Ovary (tissue), 9 donors: ENCODE results near the gene PRND. TPM values are rescaled to one million over a fixed set of nuclear protein-coding genes. Genes with fewer than 3 reads are reported as not detected.

Source experiments
- DNase-seq, 5 donors: peaks; one replicate each; pipeline ENCODE4 v3.0.0-alpha.2; 2019 to 2020
- H3K27ac ChIP-seq, 2 donors: fragments of 200-600 bp; one replicate each; pipeline versions ENCODE4 v1.5.1 to v1.8.0; 2019 to 2022
- H3K27me3 ChIP-seq: fragments of 200-600 bp; one replicate; pipeline ENCODE4 v1.8.0; 2022
- H3K36me3 ChIP-seq: fragments of 200-600 bp; sonication (generic); one replicate; pipeline ENCODE4 v1.5.1; 2019
- H3K4me1 ChIP-seq: one replicate; pipeline ENCODE4 v1.8.1; 2013; ENCODE audit warnings: mild to moderate bottlenecking, moderate library complexity; ENCODE audit not compliant: insufficient read depth
- H3K4me3 ChIP-seq: fragments of 200-600 bp; sonication (generic); one replicate; pipeline ENCODE4 v1.5.1; 2017
- H3K9me3 ChIP-seq, 2 donors: fragments of 200-600 bp in 1 of 2; sonication (generic) in 1 of 2; one replicate each; pipeline versions ENCODE4 v1.5.1 to v1.8.1; 2013 to 2019; ENCODE audit warnings: mild to moderate bottlenecking in 1 of 2, moderate library complexity in 1 of 2
- CTCF ChIP-seq, 3 donors: fragments of 450-650 bp in 2 of 3; fragments of 200-600 bp in 1 of 3; IDR thresholded peaks; one replicate each; pipeline versions ENCODE4 v1.5.1 to v1.8.0; 2016 to 2022; ENCODE audit warnings: antibody characterized with exemption in 3 of 3, mild to moderate bottlenecking in 1 of 3
- EP300 ChIP-seq: sonication (generic); formaldehyde crosslinking; IDR thresholded peaks from one replicate; pipeline ENCODE4 v1.6.1; 2017; ENCODE audit warnings: antibody characterized with exemption
- POLR2A ChIP-seq: fragments of 450-650 bp; IDR thresholded peaks from one replicate; pipeline ENCODE4 v1.6.1; 2017; ENCODE audit warnings: antibody characterized with exemption, mild to moderate bottlenecking, moderate library complexity
- WGBS, 3 donors: extraction: QIAGEN DNeasy Blood & Tissue Kit in 1 of 3; methylation state at CpG; one replicate each; pipeline versions ENCODE4 v1.1.5 to v1.1.7; 2013 to 2017; 5-methylcytosine and 5-hydroxymethylcytosine counted together
- intact Hi-C, 4 donors: fragments of 100-400 bp; cut with DNase I; formaldehyde crosslinking; loops; one replicate each; pipeline versions ENCODE4 v1.11.0 to v1.15.1; 2022 to 2023
- polyA plus RNA-seq, 2 donors: library from polyadenylated mRNA; stranded (reverse); fragments of 200-250 nt in 1 of 2; fragments of 350-450 nt in 1 of 2; fragmentation: Illumina TruSeq in 1 of 2; extraction: RNeasy Lipid Tissue Mini Kit (QIAGEN cat#74804) in 1 of 2; gene quantifications; one replicate each; pipeline ENCODE4 v1.2.3, GENCODE V29; 2013 to 2014
- total RNA-seq, 7 donors: library from RNA; depleted of rRNA in 2 of 7; stranded (reverse); fragments of >200 nt in 2 of 7; fragmentation: NEBNext Ultra II Directional in 3 of 7; extraction: Animal tissue kit (Norgen Biotek cat#: 25700) in 3 of 7; gene quantifications; one replicate each; pipeline versions ENCODE4 v1.1.0 to v1.2.4, GENCODE V29; 2016 to 2023
- donor health status: DM: no; HTN: no; CAD: no; lungs with moderate emphysema.
- donor health status: DM: no; HTN: no; CAD: no.
- donor health status: Bipolar disorder and iron deficiency.
- donor health status: DM: yes; HTN: yes; CAD: no.
- donor health status: DM: no; HTN: no; CAD: no.
- donor health status: DM: yes; HTN: yes; CAD: no.

Gene PRND
- total and polyA plus RNA-seq, 9 donors: 0.05 to 0.47 (median 0.14) TPM; not detected in 3

- intact Hi-C loops: no loop called here
- Histone ChIP-seq H3K4me1 (no peaks in the 10 kb centered on the region), H3K27ac (no peak overlapping the region), H3K9me3 (peaks cover 0 to 4% of the 10 kb centered on the region in 2 donors), H3K4me3 (no peak overlapping the region), H3K27me3 (no peaks in the 10 kb centered on the region), H3K36me3 (no peaks in the 10 kb centered on the region)
- no peak for DNase-seq
- TF ChIP-seq POLR2A (no peak), CTCF (IDR thresholded peaks at IDR 0.05) (no peak), EP300 (no peak)
- WGBS, 3 donors: 88 to 91% (median 89%) methylated on average over 21 of the region's 21 CpGs
Measured at GRCh38 chr20:4775322-4776078, 53.8 kb downstream of the PRND start.

- 71 to 81% (median 79%) methylated on average over 14 of the region's 14 CpGs for WGBS, 3 donors
- DNase-seq: no peak
- intact Hi-C loops: no loop called here
- no peaks in the 10 kb centered on the region for H3K36me3 ChIP-seq
- TF ChIP-seq EP300 (no peak), CTCF (IDR thresholded peaks at IDR 0.05) (no peak), POLR2A (no peak)
- no peak overlapping the region for H3K27ac ChIP-seq
- H3K27me3 ChIP-seq: no peaks in the 10 kb centered on the region
- H3K9me3 ChIP-seq: peaks cover 0 to 4% of the 10 kb centered on the region in 2 donors
- no peak overlapping the region for H3K4me3 ChIP-seq
- no peaks in the 10 kb centered on the region for H3K4me1 ChIP-seq
Measured at GRCh38 chr20:4776079-4776630, 54.4 kb downstream of the PRND start.

Other genes starting within 250 kb of the PRND start
- 100 to 1,000 TPM; 130 to 179 (median 161) TPM for gene PRNP, start 35.5 kb upstream of the PRND start, total RNA-seq
- 100 to 1,000 TPM; 130 to 260 TPM for gene PRNP, start 35.5 kb upstream of the PRND start, polyA plus RNA-seq
- 10 to 100 TPM in 5 of 7 donors, 1 to 10 TPM in 2; 5.0 to 33.2 (median 19.2) TPM for gene RASSF2, start 101.7 kb downstream of the PRND start, total RNA-seq
- gene RASSF2, start 101.7 kb downstream of the PRND start, polyA plus RNA-seq: 10 to 100 TPM in 1 of 2 donors, 1 to 10 TPM in 1; 5.7 to 48.5 TPM